DND-41 (cell line): Measurements from ENCODE around the gene ANTKMT.

Experiments used
- ATAC-seq: fragments of 200-7000 bp; cut with Tn5 transposase; 3 replicates; pipeline ENCODE4 v1.9.1; 2021; ENCODE audit warnings: low read depth; ENCODE audit not compliant: insufficient read depth
- DNase-seq: peaks from one replicate; pipeline ENCODE4 v3.0.0-alpha.2; 2020
- H2AFZ ChIP-seq: 2 replicates; pipeline ENCODE4 v1.6.0; 2012; ENCODE audit warnings: low read depth, low read length
- H3K27ac ChIP-seq: 2 replicates; pipeline ENCODE4 v1.5.1; 2012; ENCODE audit warnings: low read length, inconsistent platforms
- H3K27me3 ChIP-seq: fragments of 200-600 bp; sonication (generic); 2 replicates; pipeline ENCODE4 v1.6.0; 2012; ENCODE audit warnings: low read length, mild to moderate bottlenecking, inconsistent platforms; ENCODE audit not compliant: insufficient read depth, poor library complexity
- H3K36me3 ChIP-seq: 2 replicates; pipeline ENCODE4 v1.5.1; 2012; ENCODE audit warnings: low read length, inconsistent platforms; ENCODE audit not compliant: insufficient read depth
- H3K4me1 ChIP-seq: 2 replicates; pipeline ENCODE4 v1.5.1; 2012; ENCODE audit warnings: mild to moderate bottlenecking, low read length; ENCODE audit not compliant: insufficient read depth
- H3K4me2 ChIP-seq: 2 replicates; pipeline ENCODE4 v1.6.0; 2012; ENCODE audit warnings: mild to moderate bottlenecking, moderate library complexity, low read length, inconsistent platforms; ENCODE audit not compliant: insufficient read depth
- H3K4me3 ChIP-seq, 2 experiments: fragments of 200-600 bp in 1 of 2; shearing (Covaris generic) in 1 of 2; 2 replicates each; pipeline ENCODE4 v1.5.1; 2012 to 2016; ENCODE audit warnings: inconsistent platforms in 2 of 2, low read length in 2 of 2, mild to moderate bottlenecking in 2 of 2, low read depth in 1 of 2, moderate library complexity in 1 of 2
- H3K79me2 ChIP-seq: 2 replicates; pipeline ENCODE4 v1.6.0; 2012; ENCODE audit warnings: low read length, inconsistent platforms; ENCODE audit not compliant: insufficient read depth
- H3K9ac ChIP-seq: 2 replicates; pipeline ENCODE4 v1.6.0; 2012; ENCODE audit warnings: low read depth, mild to moderate bottlenecking, inconsistent platforms, low read length, moderate library complexity
- H3K9me3 ChIP-seq: 2 replicates; pipeline ENCODE4 v1.5.1; 2012; ENCODE audit warnings: low read length, moderate library complexity, mild to moderate bottlenecking, inconsistent platforms; ENCODE audit not compliant: insufficient read depth, severe bottlenecking
- H4K20me1 ChIP-seq: 2 replicates; pipeline ENCODE4 v1.6.0; 2012; ENCODE audit warnings: low read length; ENCODE audit not compliant: insufficient read depth
- CTCF ChIP-seq: IDR thresholded peaks from 2 replicates; pipeline ENCODE4 v1.5.1; 2012; ENCODE audit warnings: borderline replicate concordance, low read length, moderate library complexity, mild to moderate bottlenecking; ENCODE audit not compliant: poor library complexity, severe bottlenecking; ENCODE audit errors: extremely low read depth
- EZH2 ChIP-seq: IDR thresholded peaks from 3 replicates; pipeline ENCODE4 v1.6.1; 2012; ENCODE audit warnings: borderline replicate concordance, low read depth, mild to moderate bottlenecking, moderate library complexity, low read length, inconsistent platforms; ENCODE audit not compliant: severe bottlenecking

ANTKMT gene

GRCh38 chr16:764848-765487 lies 44.0 kb downstream of the ANTKMT start:
- Histone ChIP-seq H3K36me3 (no peaks in the 10 kb centered on the region), H2AFZ (no peak overlapping the region), H3K9me3 (no peaks in the 10 kb centered on the region), H3K79me2 (no peaks in the 10 kb centered on the region), H3K27ac (no peak overlapping the region), H3K4me2 (no peak overlapping the region), H3K9ac (no peak overlapping the region), H3K4me3 (no peak overlapping the region), H3K27me3 (no peaks in the 10 kb centered on the region), H3K4me1 (no peaks in the 10 kb centered on the region), H4K20me1 (no peaks in the 10 kb centered on the region; the same call in 1 of the 2 replicates)
- DNase-seq (no peak), ATAC-seq (no peak)
- TF ChIP-seq CTCF (no peak), EZH2 (no peak)

GRCh38 chr16:765488-765865 lies 44.5 kb downstream of the ANTKMT start:
- H3K27ac ChIP-seq: no peak overlapping the region

GRCh38 chr16:766008-766819 lies 45.3 kb downstream of the ANTKMT start:
- ATAC-seq: no peak

More at GRCh38 chr16:765488-765865, 44.5 kb downstream of the ANTKMT start:
- H3K27me3 ChIP-seq: no peaks in the 10 kb centered on the region
- no peaks in the 10 kb centered on the region for H3K36me3 ChIP-seq
- DNase-seq (no peak), ATAC-seq (no peak)
- no peaks in the 10 kb centered on the region for H3K4me1 ChIP-seq
- H3K4me2 ChIP-seq: no peak overlapping the region
- H3K9ac ChIP-seq: no peak overlapping the region
- H3K79me2 ChIP-seq: no peaks in the 10 kb centered on the region
- TF ChIP-seq EZH2 (no peak), CTCF (no peak)
- no peak overlapping the region for H3K4me3 ChIP-seq
- H4K20me1 ChIP-seq: no peaks in the 10 kb centered on the region; the same call in 1 of the 2 replicates
- no peaks in the 10 kb centered on the region for H3K9me3 ChIP-seq
- no peak overlapping the region for H2AFZ ChIP-seq

More at GRCh38 chr16:766008-766819, 45.3 kb downstream of the ANTKMT start:
- TF ChIP-seq EZH2 (no peak), CTCF (no peak)
- H3K27me3 ChIP-seq: no peaks in the 10 kb centered on the region
- DNase-seq: no peak
- no peak overlapping the region for H3K4me2 ChIP-seq
- no peaks in the 10 kb centered on the region; the same call in 1 of the 2 replicates for H4K20me1 ChIP-seq
- no peak overlapping the region for H2AFZ ChIP-seq
- H3K27ac ChIP-seq: no peak overlapping the region
- H3K9me3 ChIP-seq: no peaks in the 10 kb centered on the region
- no peak overlapping the region for H3K9ac ChIP-seq
- no peaks in the 10 kb centered on the region for H3K36me3 ChIP-seq
- no peak overlapping the region for H3K4me3 ChIP-seq
- H3K4me1 ChIP-seq: no peaks in the 10 kb centered on the region
- no peaks in the 10 kb centered on the region for H3K79me2 ChIP-seq
